GM13977 (cell line): ENCODE results near the gene BCAM.

Experiments
- DNase-seq: peaks from one replicate; pipeline ENCODE4 v3.0.0; 2012; ENCODE audit warnings: low spot score
- in situ Hi-C: fragments of 300-500 bp; cut with MboI; formaldehyde crosslinking; loops from one replicate; pipeline ENCODE4 v1.12.0; 2022; ENCODE audit warnings: low sequenced_read_pairs, low pct_unique_long_range_greater_than_20kb, mixed read lengths, inconsistent platforms; ENCODE audit not compliant: unreplicated experiment
- TF ChIP-seq, protein P1 (sequence below): IDR thresholded peaks from 2 replicates; pipeline ENCODE4 v1.5.1; 2012; ENCODE audit warnings: mild to moderate bottlenecking, control low read depth; ENCODE audit not compliant: insufficient read depth; ENCODE audit errors: extremely low read depth, missing control alignments

Gene BCAM

GRCh38 chr19:44816301-44816700 lies 7.4 kb downstream of the BCAM start:
- in situ Hi-C loops: no loop called here
- TF ChIP-seq, protein P1, sequence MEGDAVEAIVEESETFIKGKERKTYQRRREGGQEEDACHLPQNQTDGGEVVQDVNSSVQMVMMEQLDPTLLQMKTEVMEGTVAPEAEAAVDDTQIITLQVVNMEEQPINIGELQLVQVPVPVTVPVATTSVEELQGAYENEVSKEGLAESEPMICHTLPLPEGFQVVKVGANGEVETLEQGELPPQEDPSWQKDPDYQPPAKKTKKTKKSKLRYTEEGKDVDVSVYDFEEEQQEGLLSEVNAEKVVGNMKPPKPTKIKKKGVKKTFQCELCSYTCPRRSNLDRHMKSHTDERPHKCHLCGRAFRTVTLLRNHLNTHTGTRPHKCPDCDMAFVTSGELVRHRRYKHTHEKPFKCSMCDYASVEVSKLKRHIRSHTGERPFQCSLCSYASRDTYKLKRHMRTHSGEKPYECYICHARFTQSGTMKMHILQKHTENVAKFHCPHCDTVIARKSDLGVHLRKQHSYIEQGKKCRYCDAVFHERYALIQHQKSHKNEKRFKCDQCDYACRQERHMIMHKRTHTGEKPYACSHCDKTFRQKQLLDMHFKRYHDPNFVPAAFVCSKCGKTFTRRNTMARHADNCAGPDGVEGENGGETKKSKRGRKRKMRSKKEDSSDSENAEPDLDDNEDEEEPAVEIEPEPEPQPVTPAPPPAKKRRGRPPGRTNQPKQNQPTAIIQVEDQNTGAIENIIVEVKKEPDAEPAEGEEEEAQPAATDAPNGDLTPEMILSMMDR: no peak
- DNase-seq: no peak

- DNase-seq: peak; percentile 20
- in situ Hi-C loops: no loop called here
- TF ChIP-seq, protein P1: no peak
Measured at GRCh38 chr19:44817725-44818465, 9.0 kb downstream of the BCAM start.

GRCh38 chr19:44818466-44819031 lies 9.6 kb downstream of the BCAM start:
- TF ChIP-seq, protein P1: no peak

DNA sequence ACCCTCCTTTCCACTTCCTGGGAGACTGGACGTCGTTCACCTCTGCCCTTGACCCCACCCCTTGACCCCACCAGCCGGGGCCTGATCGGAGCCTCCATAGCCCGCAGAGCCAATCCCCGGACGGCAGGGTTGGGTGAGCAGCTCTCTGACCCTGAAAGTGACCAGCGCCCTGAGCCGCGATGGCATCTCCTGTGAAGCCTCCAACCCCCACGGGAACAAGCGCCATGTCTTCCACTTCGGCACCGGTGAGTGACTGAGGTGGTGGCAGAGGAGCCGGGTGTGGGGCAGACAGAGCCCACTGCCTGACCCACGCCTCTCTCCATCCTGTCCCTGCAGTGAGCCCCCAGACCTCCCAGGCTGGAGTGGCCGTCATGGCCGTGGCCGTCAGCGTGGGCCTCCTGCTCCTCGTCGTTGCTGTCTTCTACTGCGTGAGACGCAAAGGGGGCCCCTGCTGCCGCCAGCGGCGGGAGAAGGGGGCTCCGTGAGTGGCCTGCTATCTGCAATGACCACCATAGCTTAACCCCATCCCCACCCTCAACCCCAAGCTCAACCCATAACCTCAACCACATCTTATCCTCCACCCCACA lies 10.4 kb downstream of the BCAM start:
- in situ Hi-C loops: no loop called here
- no peak for DNase-seq
- TF ChIP-seq, protein P1: no peak

More at GRCh38 chr19:44818466-44819031, 9.6 kb downstream of the BCAM start:
- no peak for DNase-seq
- in situ Hi-C loops: no loop called here

GRCh38 chr19:44820648-44821609 lies 12.0 kb downstream of the BCAM start:
- no peak for DNase-seq
- TF ChIP-seq, protein P1: no peak
- in situ Hi-C loops: no loop called here

DNA sequence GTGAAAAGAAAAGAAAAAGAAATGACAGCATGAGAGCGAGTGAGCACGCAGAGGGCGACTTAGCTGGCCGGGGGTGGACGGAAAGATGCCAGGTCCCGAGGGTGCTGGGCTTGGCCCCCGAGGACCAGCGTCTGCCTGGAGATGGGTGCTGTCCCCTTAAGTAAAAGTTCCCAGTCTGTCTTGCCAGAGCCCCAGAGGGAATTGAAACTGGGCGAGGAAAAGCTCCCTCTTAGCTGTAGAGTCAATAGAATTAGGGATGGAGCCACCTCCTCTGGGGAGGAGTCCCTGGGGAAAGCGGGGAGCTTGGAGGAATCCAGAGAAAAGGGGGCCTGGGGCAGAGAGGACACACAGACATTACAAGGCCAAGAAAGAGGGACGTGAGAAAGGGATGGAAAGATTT lies 13.3 kb downstream of the BCAM start:
- no peak for DNase-seq
- TF ChIP-seq, protein P1: no peak
- in situ Hi-C loops: no loop called here
